ENCODE data around the gene NFAM1.

GRCh38 chr22:42442748-42443147 lies 10.5 kb upstream of the NFAM1 start:
- TF ChIP-seq CTCF (IDR thresholded peaks at IDR 0.05) (no peak), POLR2A (IDR thresholded peaks at IDR 0.05) (no peak)
